ENCODE results near the gene SYT1.

GRCh38 chr12:78864870-78865463, 393 bp downstream of the SYT1 start:
- TF ChIP-seq, protein P1, sequence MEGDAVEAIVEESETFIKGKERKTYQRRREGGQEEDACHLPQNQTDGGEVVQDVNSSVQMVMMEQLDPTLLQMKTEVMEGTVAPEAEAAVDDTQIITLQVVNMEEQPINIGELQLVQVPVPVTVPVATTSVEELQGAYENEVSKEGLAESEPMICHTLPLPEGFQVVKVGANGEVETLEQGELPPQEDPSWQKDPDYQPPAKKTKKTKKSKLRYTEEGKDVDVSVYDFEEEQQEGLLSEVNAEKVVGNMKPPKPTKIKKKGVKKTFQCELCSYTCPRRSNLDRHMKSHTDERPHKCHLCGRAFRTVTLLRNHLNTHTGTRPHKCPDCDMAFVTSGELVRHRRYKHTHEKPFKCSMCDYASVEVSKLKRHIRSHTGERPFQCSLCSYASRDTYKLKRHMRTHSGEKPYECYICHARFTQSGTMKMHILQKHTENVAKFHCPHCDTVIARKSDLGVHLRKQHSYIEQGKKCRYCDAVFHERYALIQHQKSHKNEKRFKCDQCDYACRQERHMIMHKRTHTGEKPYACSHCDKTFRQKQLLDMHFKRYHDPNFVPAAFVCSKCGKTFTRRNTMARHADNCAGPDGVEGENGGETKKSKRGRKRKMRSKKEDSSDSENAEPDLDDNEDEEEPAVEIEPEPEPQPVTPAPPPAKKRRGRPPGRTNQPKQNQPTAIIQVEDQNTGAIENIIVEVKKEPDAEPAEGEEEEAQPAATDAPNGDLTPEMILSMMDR (conservative IDR thresholded peaks at IDR 0.05; ENCODE audit: low read depth, low read length): no peak
- TF ChIP-seq ELK1 (IDR thresholded peaks at IDR 0.05; ENCODE audit: borderline replicate concordance, low read depth, low read length) (no peak), RFX5 (IDR thresholded peaks at IDR 0.05; ENCODE audit: low read depth, low read length) (no peak), SMC3 (IDR thresholded peaks at IDR 0.05; ENCODE audit: low read depth, low read length) (no peak), POLR2A (IDR thresholded peaks at IDR 0.05; ENCODE audit: low read depth, low read length) (no peak), BHLHE40 (IDR thresholded peaks at IDR 0.05; ENCODE audit: low read depth, low read length) (no peak)
- TF ChIP-seq, protein P2, sequence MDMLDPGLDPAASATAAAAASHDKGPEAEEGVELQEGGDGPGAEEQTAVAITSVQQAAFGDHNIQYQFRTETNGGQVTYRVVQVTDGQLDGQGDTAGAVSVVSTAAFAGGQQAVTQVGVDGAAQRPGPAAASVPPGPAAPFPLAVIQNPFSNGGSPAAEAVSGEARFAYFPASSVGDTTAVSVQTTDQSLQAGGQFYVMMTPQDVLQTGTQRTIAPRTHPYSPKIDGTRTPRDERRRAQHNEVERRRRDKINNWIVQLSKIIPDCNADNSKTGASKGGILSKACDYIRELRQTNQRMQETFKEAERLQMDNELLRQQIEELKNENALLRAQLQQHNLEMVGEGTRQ (IDR thresholded peaks at IDR 0.05; ENCODE audit: low read depth, low read length): no peak
